IMR-90 (cell line): ENCODE results near the gene SLC5A10. TPM values are rescaled to one million over a fixed set of nuclear protein-coding genes. Genes with fewer than 3 reads are reported as not detected.
A peak's percentile ranks its signal among the peaks of the same experiment; 100 is the strongest.

Source experiments
- ATAC-seq: fragments of 200-7000 bp; cut with Tn5 transposase; 2 replicates; pipeline ENCODE4 v1.9.1; 2020; ENCODE audit warnings: low read depth, mild to moderate bottlenecking, moderate library complexity
- BruUV-seq: library from RNA; stranded (reverse); fragments of 400-500 nt; replicated peaks from 2 replicates; lab custom pipeline; 2021; lab: Mats Ljungman, UMichigan
- CTCF ChIA-PET: fragments of 300-600 bp; formaldehyde crosslinking; extraction: SDS; loops from one replicate; lab custom pipeline; 2021; ENCODE audit warnings: antibody characterized with exemption; lab: Yijun Ruan, JAX
- POLR2A ChIA-PET: fragments of 300-600 bp; sonication (Branson Sonifier 250); formaldehyde crosslinking; loops from one replicate; lab custom pipeline; 2022; ENCODE audit warnings: antibody characterized with exemption; ENCODE audit not compliant: unreplicated experiment; lab: Charles Lee
- DNase-seq: peaks from one replicate; pipeline ENCODE4 v3.0.0; 2013
- H2AFZ ChIP-seq: replicated peaks from 2 replicates; pipeline ENCODE3; 2013; ENCODE audit warnings: low read length, mild to moderate bottlenecking; ENCODE audit not compliant: poor library complexity
- H2AK5ac ChIP-seq: 2 replicates; pipeline ENCODE4 v1.6.1; 2013; ENCODE audit warnings: low read depth, low read length, inconsistent platforms
- H2AK9ac ChIP-seq: replicated peaks from 2 replicates; pipeline ENCODE3; 2013; ENCODE audit warnings: mild to moderate bottlenecking, low read depth, low read length, moderate library complexity; ENCODE audit not compliant: poor library complexity
- H2BK120ac ChIP-seq: 2 replicates; pipeline ENCODE4 v1.6.1; 2013; ENCODE audit warnings: low read depth, low read length, inconsistent platforms
- H2BK15ac ChIP-seq: 3 replicates; pipeline ENCODE4 v1.6.1; 2013; ENCODE audit warnings: low read depth, low read length, inconsistent platforms
- H2BK20ac ChIP-seq: 2 replicates; pipeline ENCODE4 v1.6.1; 2013; ENCODE audit warnings: low read depth, mild to moderate bottlenecking, inconsistent platforms, low read length, moderate library complexity
- H2BK5ac ChIP-seq: 2 replicates; pipeline ENCODE4 v1.6.1; 2013; ENCODE audit warnings: mild to moderate bottlenecking, low read depth, low read length, inconsistent platforms; ENCODE audit not compliant: poor library complexity, severe bottlenecking
- H3K14ac ChIP-seq: replicated peaks from 2 replicates; pipeline ENCODE4 v1.6.1; 2013; ENCODE audit warnings: low read depth, low read length, inconsistent platforms
- H3K18ac ChIP-seq: 2 replicates; pipeline ENCODE4 v1.6.1; 2013; ENCODE audit warnings: low read depth, low read length, control low read depth
- H3K23ac ChIP-seq: 2 replicates; pipeline ENCODE4 v1.6.1; 2013; ENCODE audit warnings: low read depth, low read length, inconsistent platforms
- H3K27ac ChIP-seq: 2 replicates; pipeline ENCODE4 v1.5.1; 2013; ENCODE audit warnings: mild to moderate bottlenecking, control low read depth, low read length; ENCODE audit not compliant: insufficient read depth
- H3K27me3 ChIP-seq: 2 replicates; pipeline ENCODE4 v1.6.1; 2013; ENCODE audit warnings: low read length; ENCODE audit not compliant: control insufficient read depth, insufficient read depth
- H3K36me3 ChIP-seq: 2 replicates; pipeline ENCODE4 v1.6.1; 2013; ENCODE audit warnings: low read length, mixed read lengths; ENCODE audit not compliant: control insufficient read depth, insufficient read depth
- H3K4ac ChIP-seq: 2 replicates; pipeline ENCODE4 v1.6.1; 2013; ENCODE audit warnings: low read depth, low read length, inconsistent platforms
- H3K4me1 ChIP-seq: 2 replicates; pipeline ENCODE4 v1.6.1; 2013; ENCODE audit warnings: low read length, mixed read lengths; ENCODE audit not compliant: control insufficient read depth, insufficient read depth
- H3K4me2 ChIP-seq: 2 replicates; pipeline ENCODE4 v1.6.1; 2013; ENCODE audit warnings: low read depth, mild to moderate bottlenecking, control low read depth, low read length, moderate library complexity
- H3K4me3 ChIP-seq: 2 replicates; pipeline ENCODE4 v1.5.1; 2013; ENCODE audit warnings: low read depth, mild to moderate bottlenecking, control low read depth, low read length, moderate library complexity; ENCODE audit not compliant: insufficient read depth
- H3K56ac ChIP-seq: 2 replicates; pipeline ENCODE4 v1.6.1; 2013; ENCODE audit warnings: low read length, inconsistent platforms; ENCODE audit not compliant: insufficient read depth; ENCODE audit errors: extremely low read depth
- H3K79me1 ChIP-seq, 2 experiments: 2 replicates each; pipeline ENCODE4 v1.6.1; 2013; ENCODE audit warnings: low read length in 2 of 2, inconsistent platforms in 1 of 2, low read depth in 1 of 2
- H3K9ac ChIP-seq: 2 replicates; pipeline ENCODE4 v1.6.1; 2013; ENCODE audit warnings: low read depth, low read length, control low read depth
- H3K9me1 ChIP-seq: 2 replicates; pipeline ENCODE4 v1.6.1; 2013; ENCODE audit warnings: low read length, inconsistent platforms; ENCODE audit not compliant: insufficient read depth
- H3K9me3 ChIP-seq: 2 replicates; pipeline ENCODE4 v1.6.1; 2013; ENCODE audit warnings: low read length; ENCODE audit not compliant: control insufficient read depth, insufficient read depth
- H4K20me1 ChIP-seq: 2 replicates; pipeline ENCODE4 v1.6.1; 2013; ENCODE audit warnings: low read length, inconsistent platforms; ENCODE audit not compliant: insufficient read depth
- H4K5ac ChIP-seq: 2 replicates; pipeline ENCODE4 v1.6.1; 2013; ENCODE audit warnings: mild to moderate bottlenecking, low read depth, low read length, control low read depth
- H4K8ac ChIP-seq, 2 experiments: 2 replicates each; pipeline ENCODE4 v1.6.1; 2013; ENCODE audit warnings: low read depth in 2 of 2, low read length in 2 of 2, control low read depth in 1 of 2, inconsistent platforms in 1 of 2
- H4K91ac ChIP-seq: 2 replicates; pipeline ENCODE4 v1.6.1; 2013; ENCODE audit warnings: low read depth, low read length, inconsistent platforms; ENCODE audit not compliant: insufficient read depth
- BHLHE40 ChIP-seq: fragments of 150-350 bp; IDR thresholded peaks from 2 replicates; pipeline ENCODE4 v1.6.1; 2016; ENCODE audit warnings: mild to moderate bottlenecking, low read depth, low read length
- CEBPB ChIP-seq: IDR thresholded peaks from 2 replicates; pipeline ENCODE4 v1.6.1; 2012; ENCODE audit warnings: low read depth, low read length, improper control_type of control experiment
- CHD1 ChIP-seq: IDR thresholded peaks from 2 replicates; pipeline ENCODE4 v1.6.1; 2012; ENCODE audit warnings: low read depth, low read length, improper control_type of control experiment
- FOS ChIP-seq: fragments of 150-350 bp; IDR thresholded peaks from 2 replicates; pipeline ENCODE4 v1.6.1; 2016; ENCODE audit warnings: low read depth, low read length
- MAZ ChIP-seq: IDR thresholded peaks from 2 replicates; pipeline ENCODE4 v1.6.1; 2012; ENCODE audit warnings: low read depth, mild to moderate bottlenecking, low read length, improper control_type of control experiment, moderate library complexity, borderline replicate concordance
- NFE2L2 ChIP-seq: fragments of 150-350 bp; IDR thresholded peaks from 2 replicates; pipeline ENCODE4 v1.6.1; 2016; ENCODE audit warnings: low read depth, mild to moderate bottlenecking, low read length
- POLR2A ChIP-seq: IDR thresholded peaks from 2 replicates; pipeline ENCODE4 v1.6.1; 2012; ENCODE audit warnings: mild to moderate bottlenecking, low read depth, low read length
- RAD21 ChIP-seq: IDR thresholded peaks from 2 replicates; pipeline ENCODE4 v1.6.1; 2012; ENCODE audit warnings: low read length, improper control_type of control experiment
- RCOR1 ChIP-seq: IDR thresholded peaks from 2 replicates; pipeline ENCODE4 v1.6.1; 2012; ENCODE audit warnings: mild to moderate bottlenecking, low read length, improper control_type of control experiment; ENCODE audit not compliant: insufficient replicate concordance
- RFX5 ChIP-seq: IDR thresholded peaks from 2 replicates; pipeline ENCODE4 v1.8.0; 2012; ENCODE audit warnings: low read depth, mild to moderate bottlenecking, low read length, moderate library complexity
- WGBS, 2 experiments: methylation state at CpG; one replicate each; pipeline versions ENCODE4 v1.1.5 to v1.1.7; 2013; ENCODE audit warnings: missing lambda C conversion rate in 2 of 2; ENCODE audit not compliant: insufficient read length in 1 of 2; ENCODE audit errors: extremely low coverage in 2 of 2; 5-methylcytosine and 5-hydroxymethylcytosine counted together
- dilution Hi-C: fragments of 300-500 bp; cut with HindIII; formaldehyde crosslinking; loops from one replicate; pipeline ENCODE4 v1.14.3; 2018; ENCODE audit warnings: low sequenced_read_pairs; ENCODE audit not compliant: unreplicated experiment
- in situ Hi-C: fragments of 300-500 bp; cut with MboI; formaldehyde crosslinking; loops from 3 replicates; pipeline ENCODE4 v1.14.3; 2019; ENCODE audit warnings: low sequenced_read_pairs, inconsistent platforms, mixed read lengths
- intact Hi-C: fragments of 100-400 bp; cut with micrococcal nuclease; formaldehyde crosslinking; loops from 2 replicates; pipeline ENCODE4 v1.10.0; 2022
- polyA plus RNA-seq, 3 experiments: library from polyadenylated mRNA; depleted of rRNA; stranded (reverse); fragments of >200 nt; gene quantifications; 2 replicates each; pipeline ENCODE4 v1.2.3, GENCODE V29; 2012; ENCODE audit warnings: low replicate concordance in 1 of 3
- total RNA-seq: library from RNA; depleted of rRNA; stranded (reverse); fragments of >200 nt; gene quantifications from 2 replicates; pipeline ENCODE4 v1.2.3, GENCODE V29; 2012
- TF ChIP-seq, protein P1 (sequence below): fragments of 150-350 bp; IDR thresholded peaks from 2 replicates; pipeline ENCODE4 v1.6.1; 2016; ENCODE audit warnings: low read depth, mild to moderate bottlenecking, low read length, moderate library complexity, borderline replicate concordance
- TF ChIP-seq, protein P2 (sequence below): fragments of 150-350 bp; IDR thresholded peaks from 2 replicates; pipeline ENCODE4 v1.6.1; 2017; ENCODE audit warnings: mild to moderate bottlenecking, antibody characterized with exemption, low read length, low read depth

The SLC5A10 gene
- total and polyA plus RNA-seq, 2 of the 4 experiments (the other 2 are of a cell fraction): not detected

DNA sequence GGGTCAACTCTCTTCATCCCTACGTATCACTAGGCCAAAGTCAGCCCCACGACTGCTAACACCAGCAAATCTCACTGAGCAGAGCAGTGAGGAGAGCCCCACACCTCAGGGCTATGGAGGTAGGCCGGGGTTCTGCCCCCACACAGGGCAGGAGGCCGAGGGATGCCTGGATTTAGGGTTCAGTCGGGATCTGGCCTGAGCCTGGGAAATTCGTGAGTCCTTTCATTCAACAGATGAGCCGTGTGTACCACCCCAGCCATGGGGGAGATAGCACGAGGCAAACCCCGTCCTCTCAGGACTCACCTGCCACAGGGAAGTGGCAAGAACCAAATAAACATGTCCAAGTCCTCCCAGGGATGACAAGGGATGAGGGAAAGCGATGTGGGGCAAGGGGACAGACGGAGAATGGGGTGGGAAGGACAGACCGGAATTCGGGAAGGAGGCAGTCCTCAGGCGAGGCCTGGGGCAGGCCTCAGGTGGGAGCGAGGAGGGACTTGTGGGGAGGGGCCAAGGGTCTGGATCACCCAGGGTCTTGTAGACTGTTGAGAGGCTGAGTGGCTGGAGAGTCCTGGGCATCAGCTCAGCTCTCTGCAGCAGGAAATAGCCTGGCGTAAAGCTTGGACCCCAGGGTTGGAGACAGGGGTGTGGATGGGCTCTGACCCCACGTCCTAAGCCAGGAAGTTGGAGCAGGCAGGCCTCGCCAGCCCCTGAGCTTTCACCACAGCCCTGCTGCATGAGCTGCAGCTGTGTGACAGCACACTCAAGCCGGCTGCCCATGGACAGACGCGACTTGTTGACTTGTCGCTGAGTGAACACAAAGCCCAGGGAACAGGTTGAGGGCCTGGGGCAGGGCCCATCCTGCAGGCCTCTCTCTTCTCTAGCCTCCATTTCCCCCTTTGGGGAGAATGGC, 60.5 kb downstream of the SLC5A10 start:
- H2BK5ac ChIP-seq: no peak overlapping the region
- no peak overlapping the region for H2BK15ac ChIP-seq
- H3K27me3 ChIP-seq: no peaks in the 10 kb centered on the region
- ATAC-seq (no peak), DNase-seq (no peak)
- no peak overlapping the region for H4K91ac ChIP-seq
- in situ Hi-C loops: no loop called here
- H3K56ac ChIP-seq: no peak overlapping the region
- H2BK20ac ChIP-seq: no peak overlapping the region
- H3K9me1 ChIP-seq: peaks cover 11% of the 10 kb centered on the region
- H3K36me3 ChIP-seq: no peaks in the 10 kb centered on the region
- H3K4me3 ChIP-seq: no peak overlapping the region
- 82% methylated on average over 4 of the region's 22 CpGs; no CpG with 5 or more reads in 1 of the 2 experiments for WGBS, 2 experiments
- H3K4me2 ChIP-seq: no peak overlapping the region
- dilution Hi-C loops: no loop called here
- BruUV-seq: no TSS peak
- no peak overlapping the region for H4K8ac ChIP-seq
- intact Hi-C loops: no loop called here
- no peak overlapping the region for H3K23ac ChIP-seq
- peak overlapping the region; percentile 69; the same call in 1 of the 2 replicates for H2AK5ac ChIP-seq
- no peaks in the 10 kb centered on the region; a peak in 1 of 4 replicates for H3K79me1 ChIP-seq
- no peak overlapping the region for H3K9ac ChIP-seq
- peak overlapping the region; percentile 75 for H2AFZ ChIP-seq
- no peak overlapping the region for H2BK120ac ChIP-seq
- H4K5ac ChIP-seq: no peak overlapping the region
- no peak for TF ChIP-seq RAD21
- TF ChIP-seq, protein P1, sequence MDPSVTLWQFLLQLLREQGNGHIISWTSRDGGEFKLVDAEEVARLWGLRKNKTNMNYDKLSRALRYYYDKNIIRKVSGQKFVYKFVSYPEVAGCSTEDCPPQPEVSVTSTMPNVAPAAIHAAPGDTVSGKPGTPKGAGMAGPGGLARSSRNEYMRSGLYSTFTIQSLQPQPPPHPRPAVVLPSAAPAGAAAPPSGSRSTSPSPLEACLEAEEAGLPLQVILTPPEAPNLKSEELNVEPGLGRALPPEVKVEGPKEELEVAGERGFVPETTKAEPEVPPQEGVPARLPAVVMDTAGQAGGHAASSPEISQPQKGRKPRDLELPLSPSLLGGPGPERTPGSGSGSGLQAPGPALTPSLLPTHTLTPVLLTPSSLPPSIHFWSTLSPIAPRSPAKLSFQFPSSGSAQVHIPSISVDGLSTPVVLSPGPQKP: no peak
- TF ChIP-seq CHD1: no peak
- no peak for TF ChIP-seq MAZ
- no peak for TF ChIP-seq CEBPB
- TF ChIP-seq RCOR1: no peak
- no peak for TF ChIP-seq POLR2A
- TF ChIP-seq BHLHE40: no peak
- TF ChIP-seq, protein P2, sequence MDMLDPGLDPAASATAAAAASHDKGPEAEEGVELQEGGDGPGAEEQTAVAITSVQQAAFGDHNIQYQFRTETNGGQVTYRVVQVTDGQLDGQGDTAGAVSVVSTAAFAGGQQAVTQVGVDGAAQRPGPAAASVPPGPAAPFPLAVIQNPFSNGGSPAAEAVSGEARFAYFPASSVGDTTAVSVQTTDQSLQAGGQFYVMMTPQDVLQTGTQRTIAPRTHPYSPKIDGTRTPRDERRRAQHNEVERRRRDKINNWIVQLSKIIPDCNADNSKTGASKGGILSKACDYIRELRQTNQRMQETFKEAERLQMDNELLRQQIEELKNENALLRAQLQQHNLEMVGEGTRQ: no peak
- TF ChIP-seq NFE2L2: no peak
- no peak for TF ChIP-seq RFX5
- no peak for TF ChIP-seq FOS
- ChIA-PET POLR2A (no interaction called here), CTCF (no interaction called here)
- H3K4ac ChIP-seq: no peak overlapping the region; the same call in 1 of the 2 replicates
- no peak overlapping the region for H3K14ac ChIP-seq
- H4K20me1 ChIP-seq: no peaks in the 10 kb centered on the region
- no peak overlapping the region for H3K27ac ChIP-seq
- no peak overlapping the region for H3K18ac ChIP-seq
- H3K9me3 ChIP-seq: no peaks in the 10 kb centered on the region
- peaks cover 5% of the 10 kb centered on the region for H3K4me1 ChIP-seq
- H2AK9ac ChIP-seq: no peak overlapping the region
